Activated CD8-positive, alpha-beta memory T cell treated with anti-CD3 and anti-CD28 coated beads, Interleukin-2, amount 10 ng/mL, durations not matched to agents 7 days and 5 days (primary cell): Measurements from ENCODE around the gene KLHL30. TPM values are rescaled to one million over a fixed set of nuclear protein-coding genes. Genes with fewer than 3 reads are reported as not detected.

Experiments
- ATAC-seq: fragments of 150-1000 bp; cut with Tn5 transposase; one replicate; pipeline ENCODE4 v1.10.0; 2021; ENCODE audit warnings: moderate library complexity
- CTCF ChIA-PET: fragments of 350-600 bp; sonication (Branson Sonifier 250); formaldehyde crosslinking; loops from one replicate; lab custom pipeline; 2021; ENCODE audit warnings: antibody characterized with exemption; lab: Charles Lee
- DNase-seq: peaks from one replicate; pipeline ENCODE4 v3.0.0-alpha.2; 2020
- H3K27ac Mint-ChIP-seq: one replicate; pipeline ENCODE4 v1.8.0; 2021; ENCODE audit warnings: mild to moderate bottlenecking, mixed read lengths
- H3K27me3 Mint-ChIP-seq: one replicate; pipeline ENCODE4 v1.8.0; 2021; ENCODE audit warnings: mixed read lengths
- H3K36me3 Mint-ChIP-seq: one replicate; pipeline ENCODE4 v1.8.0; 2021; ENCODE audit warnings: mild to moderate bottlenecking, mixed read lengths
- H3K4me1 Mint-ChIP-seq: one replicate; pipeline ENCODE4 v1.8.0; 2021; ENCODE audit warnings: mixed read lengths
- H3K4me3 Mint-ChIP-seq: one replicate; pipeline ENCODE4 v1.8.0; 2021; ENCODE audit warnings: mild to moderate bottlenecking, moderate library complexity, mixed read lengths
- H3K9me3 Mint-ChIP-seq: one replicate; pipeline ENCODE4 v1.8.0; 2022; ENCODE audit warnings: low read depth, mixed read lengths
- total RNA-seq, 2 experiments: library from RNA; stranded (reverse); gene quantifications; one replicate each; pipeline ENCODE4 v1.2.3, GENCODE V29; 2021

The KLHL30 gene
- total RNA-seq, 2 experiments from 2014 or later, result not detected

- H3K4me3 Mint-ChIP-seq, result no peak overlapping the region
- H3K27ac Mint-ChIP-seq, result no peak overlapping the region
- no peaks in the 10 kb centered on the region for H3K36me3 Mint-ChIP-seq
- no peaks in the 10 kb centered on the region for H3K4me1 Mint-ChIP-seq
- CTCF ChIA-PET, result interaction anchor here (0.7 to 1.6 kb wide), 5 partner anchors 50 to 281 kb away, joined by 3 to 6 read pairs (median 3); no protein-coding TSS in a partner anchor
- DNase-seq, result no peak
- peak; percentile 38 for ATAC-seq
- no peaks in the 10 kb centered on the region for H3K27me3 Mint-ChIP-seq
- H3K9me3 Mint-ChIP-seq, result no peaks in the 10 kb centered on the region
Measured at GRCh38 chr2:238139196-238140039, 950 bp downstream of the KLHL30 start.

- no peaks in the 10 kb centered on the region for H3K36me3 Mint-ChIP-seq
- DNase-seq (no peak), ATAC-seq (no peak)
- no peaks in the 10 kb centered on the region for H3K27me3 Mint-ChIP-seq
- H3K27ac Mint-ChIP-seq, result no peak overlapping the region
- CTCF ChIA-PET, result interaction anchor here (1.1 to 1.6 kb wide), 2 partner anchors 123 to 217 kb away, joined by 3 to 4 read pairs; no protein-coding TSS in a partner anchor
- no peaks in the 10 kb centered on the region for H3K9me3 Mint-ChIP-seq
- H3K4me1 Mint-ChIP-seq, result no peaks in the 10 kb centered on the region
- no peak overlapping the region for H3K4me3 Mint-ChIP-seq
Measured at GRCh38 chr2:238140040-238140439, 1.6 kb downstream of the KLHL30 start.

GRCh38 chr2:238140721-238141540 lies 2.5 kb downstream of the KLHL30 start:
- H3K9me3 Mint-ChIP-seq, result no peaks in the 10 kb centered on the region
- no peaks in the 10 kb centered on the region for H3K27me3 Mint-ChIP-seq
- no peaks in the 10 kb centered on the region for H3K36me3 Mint-ChIP-seq
- H3K27ac Mint-ChIP-seq, result no peak overlapping the region
- CTCF ChIA-PET, result interaction anchor here (0.9 to 1.3 kb wide), 2 partner anchors 20 to 171 kb away, joined by 3 read pairs; no protein-coding TSS in a partner anchor
- no peak overlapping the region for H3K4me3 Mint-ChIP-seq
- no peak for DNase-seq
- H3K4me1 Mint-ChIP-seq, result no peaks in the 10 kb centered on the region
- ATAC-seq, result no peak

- Mint-ChIP-seq H3K27me3 (no peaks in the 10 kb centered on the region), H3K4me1 (no peaks in the 10 kb centered on the region), H3K27ac (no peak overlapping the region), H3K36me3 (no peaks in the 10 kb centered on the region), H3K9me3 (no peaks in the 10 kb centered on the region), H3K4me3 (no peak overlapping the region)
- DNase-seq (no peak), ATAC-seq (no peak)
- CTCF ChIA-PET, result interaction anchor here (0.9 to 1.3 kb wide), 2 partner anchors 19 to 172 kb away, joined by 3 read pairs; no protein-coding TSS in a partner anchor
Measured at GRCh38 chr2:238141541-238142318, 3.3 kb downstream of the KLHL30 start.

- CTCF ChIA-PET, result interaction anchor here (0.9 kb wide), 1 partner anchor 18 kb away, joined by 3 read pairs; no protein-coding TSS in a partner anchor
Measured at GRCh38 chr2:238142382-238143205, 4.1 kb downstream of the KLHL30 start.

GRCh38 chr2:238143239-238143951 lies 4.9 kb downstream of the KLHL30 start:
- Mint-ChIP-seq H3K27me3 (no peaks in the 10 kb centered on the region), H3K4me3 (no peak overlapping the region), H3K4me1 (no peaks in the 10 kb centered on the region), H3K27ac (no peak overlapping the region), H3K9me3 (no peaks in the 10 kb centered on the region), H3K36me3 (no peaks in the 10 kb centered on the region)
- CTCF ChIA-PET, result interaction anchor here (1.5 kb wide), 1 partner anchor 9 kb away, joined by 3 read pairs; no protein-coding TSS in a partner anchor
- DNase-seq (no peak), ATAC-seq (no peak)

More at GRCh38 chr2:238142382-238143205, 4.1 kb downstream of the KLHL30 start:
- no peak overlapping the region for H3K27ac Mint-ChIP-seq
- no peaks in the 10 kb centered on the region for H3K4me1 Mint-ChIP-seq
- DNase-seq (no peak), ATAC-seq (no peak)
- H3K4me3 Mint-ChIP-seq, result no peak overlapping the region
- H3K27me3 Mint-ChIP-seq, result no peaks in the 10 kb centered on the region
- no peaks in the 10 kb centered on the region for H3K9me3 Mint-ChIP-seq
- no peaks in the 10 kb centered on the region for H3K36me3 Mint-ChIP-seq

GRCh38 chr2:238144262-238144661 lies 5.8 kb downstream of the KLHL30 start:
- Mint-ChIP-seq H3K4me3 (no peak overlapping the region), H3K27me3 (no peaks in the 10 kb centered on the region), H3K4me1 (no peaks in the 10 kb centered on the region), H3K9me3 (no peaks in the 10 kb centered on the region), H3K36me3 (no peaks in the 10 kb centered on the region), H3K27ac (no peak overlapping the region)
- CTCF ChIA-PET, result interaction anchor here (1.5 kb wide), 1 partner anchor 10 kb away, joined by 3 read pairs; no protein-coding TSS in a partner anchor
- no peak for ATAC-seq
- no peak for DNase-seq

- Mint-ChIP-seq H3K4me1 (no peaks in the 10 kb centered on the region), H3K27ac (no peak overlapping the region), H3K9me3 (no peaks in the 10 kb centered on the region), H3K27me3 (no peaks in the 10 kb centered on the region), H3K36me3 (no peaks in the 10 kb centered on the region), H3K4me3 (no peak overlapping the region)
- no peak for ATAC-seq
- CTCF ChIA-PET, result interaction anchor here (1.5 kb wide), 1 partner anchor 11 kb away, joined by 3 read pairs; no protein-coding TSS in a partner anchor
- DNase-seq, result no peak
Measured at GRCh38 chr2:238145046-238145445, 6.6 kb downstream of the KLHL30 start.

- Mint-ChIP-seq H3K36me3 (no peaks in the 10 kb centered on the region), H3K4me3 (no peak overlapping the region), H3K4me1 (no peaks in the 10 kb centered on the region), H3K27me3 (no peaks in the 10 kb centered on the region), H3K9me3 (no peaks in the 10 kb centered on the region), H3K27ac (no peak overlapping the region)
- CTCF ChIA-PET, result no interaction called here
- no peak for DNase-seq
- ATAC-seq, result no peak
Measured at GRCh38 chr2:238145851-238146250, 7.4 kb downstream of the KLHL30 start.

GRCh38 chr2:238146884-238147544 lies 8.5 kb downstream of the KLHL30 start:
- DNase-seq, result no peak
- Mint-ChIP-seq H3K9me3 (no peaks in the 10 kb centered on the region), H3K4me1 (no peaks in the 10 kb centered on the region), H3K36me3 (no peaks in the 10 kb centered on the region), H3K4me3 (no peak overlapping the region), H3K27me3 (no peaks in the 10 kb centered on the region), H3K27ac (no peak overlapping the region)
- no peak for ATAC-seq
- CTCF ChIA-PET, result no interaction called here

GRCh38 chr2:238148981-238149380 lies 10.5 kb downstream of the KLHL30 start:
- Mint-ChIP-seq H3K36me3 (no peaks in the 10 kb centered on the region), H3K27me3 (no peaks in the 10 kb centered on the region), H3K4me1 (no peaks in the 10 kb centered on the region), H3K9me3 (no peaks in the 10 kb centered on the region), H3K4me3 (no peak overlapping the region), H3K27ac (no peak overlapping the region)
- DNase-seq, result no peak
- no peak for ATAC-seq
- CTCF ChIA-PET, result no interaction called here
